GF-D8 (cell line): ENCODE measurements around the gene TMEM218.
"Not testable (repeated sequence)": the region's sequence is repeated elsewhere in the genome, so short reads cannot be mapped to it uniquely, and the experiment has no call there.

Experiments
- DNase-seq: peaks from one replicate; lab custom pipeline; 2025; lab: John Stamatoyannopoulos, UW

Gene TMEM218

GRCh38 chr11:125090151-125090550, 21.3 kb downstream of the TMEM218 start:
- not testable (repeated sequence) for DNase-seq

- not testable (repeated sequence) for DNase-seq
Measured at GRCh38 chr11:125089481-125089880, 21.9 kb downstream of the TMEM218 start.

- no peak for DNase-seq
Measured at GRCh38 chr11:125088576-125089455, 22.6 kb downstream of the TMEM218 start.

- DNase-seq, result no peak
Measured at GRCh38 chr11:125088123-125088522, 23.3 kb downstream of the TMEM218 start.

- DNase-seq, result no peak
Measured at GRCh38 chr11:125086633-125087296, 24.7 kb downstream of the TMEM218 start.

- no peak for DNase-seq
Measured at GRCh38 chr11:125085301-125086081, 25.9 kb downstream of the TMEM218 start.

GRCh38 chr11:125084761-125085231, 26.6 kb downstream of the TMEM218 start:
- DNase-seq, result no peak

- DNase-seq, result no peak
Measured at GRCh38 chr11:125084057-125084416, 27.4 kb downstream of the TMEM218 start.

- no peak for DNase-seq
Measured at GRCh38 chr11:125083312-125084056, 27.9 kb downstream of the TMEM218 start.

GRCh38 chr11:125082611-125083311, 28.7 kb downstream of the TMEM218 start:
- no peak for DNase-seq

- no peak for DNase-seq
Measured at GRCh38 chr11:125082040-125082439, 29.4 kb downstream of the TMEM218 start.

GRCh38 chr11:125081098-125081798, 30.2 kb downstream of the TMEM218 start:
- no peak for DNase-seq

- no peak for DNase-seq
Measured at GRCh38 chr11:125080531-125080911, 30.9 kb downstream of the TMEM218 start.

GRCh38 chr11:125079878-125080530, 31.4 kb downstream of the TMEM218 start:
- DNase-seq, result no peak

GRCh38 chr11:125079151-125079877, 32.1 kb downstream of the TMEM218 start:
- DNase-seq, result no peak

- no peak for DNase-seq
Measured at GRCh38 chr11:125078516-125079140, 32.8 kb downstream of the TMEM218 start.

GRCh38 chr11:125078016-125078415, 33.4 kb downstream of the TMEM218 start:
- no peak for DNase-seq

- no peak for DNase-seq
Measured at GRCh38 chr11:125076378-125076945, 35.0 kb downstream of the TMEM218 start.
